D721Med (cell line): ENCODE measurements around the gene PIGN.

Experiments used
- DNase-seq: peaks from one replicate; pipeline ENCODE4 v3.0.0; 2011; ENCODE audit warnings: low spot score; ENCODE audit not compliant: insufficient read length
- FAIRE-seq: peaks from 2 replicates; lab custom pipeline; 2011; peaks lifted over from hg19 to GRCh38; lab: Jason Lieb, UNC
- TF ChIP-seq, protein P1 (sequence below): IDR thresholded peaks from 2 replicates; pipeline ENCODE4 v1.5.1; 2012; ENCODE audit warnings: mild to moderate bottlenecking, control low read depth; ENCODE audit not compliant: insufficient read depth; ENCODE audit errors: missing control alignments

The PIGN gene

DNA sequence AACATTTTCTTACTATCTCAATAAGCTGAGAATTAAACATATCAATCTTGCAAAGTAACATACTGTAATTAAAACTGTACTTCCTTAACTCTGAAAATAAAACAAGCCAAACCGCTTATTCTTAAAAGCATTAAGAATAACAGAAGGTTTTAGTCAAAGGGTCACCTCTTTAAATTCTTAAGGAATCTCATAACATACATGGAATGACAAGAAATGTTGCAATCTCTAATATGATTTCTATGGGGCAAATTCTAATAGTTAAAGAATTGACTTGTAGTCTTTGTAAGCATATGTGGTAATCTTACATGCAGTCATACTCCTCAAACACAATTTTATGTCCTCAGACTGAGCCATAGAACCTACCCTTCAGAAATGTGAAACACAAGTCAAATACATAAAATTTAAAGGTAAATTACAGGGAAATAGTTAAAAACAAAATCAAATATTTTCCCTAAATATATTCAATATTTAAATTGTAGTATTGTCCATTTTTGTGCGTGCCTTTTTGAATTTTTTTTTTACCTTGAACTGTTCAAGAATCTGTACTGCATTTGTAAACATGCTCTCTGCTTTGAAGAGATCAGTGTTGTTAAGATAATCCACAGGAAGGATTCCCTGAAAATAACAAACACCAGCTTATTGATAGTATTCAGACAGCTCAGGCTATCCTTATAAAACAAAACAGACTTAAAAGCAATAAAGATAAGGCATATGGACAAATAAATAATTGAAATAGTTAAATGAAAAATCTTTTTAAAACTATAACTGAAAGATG is 48.2 kb downstream of the PIGN start:
- no peak for DNase-seq
- peak; percentile 99 for FAIRE-seq
- TF ChIP-seq, protein P1, sequence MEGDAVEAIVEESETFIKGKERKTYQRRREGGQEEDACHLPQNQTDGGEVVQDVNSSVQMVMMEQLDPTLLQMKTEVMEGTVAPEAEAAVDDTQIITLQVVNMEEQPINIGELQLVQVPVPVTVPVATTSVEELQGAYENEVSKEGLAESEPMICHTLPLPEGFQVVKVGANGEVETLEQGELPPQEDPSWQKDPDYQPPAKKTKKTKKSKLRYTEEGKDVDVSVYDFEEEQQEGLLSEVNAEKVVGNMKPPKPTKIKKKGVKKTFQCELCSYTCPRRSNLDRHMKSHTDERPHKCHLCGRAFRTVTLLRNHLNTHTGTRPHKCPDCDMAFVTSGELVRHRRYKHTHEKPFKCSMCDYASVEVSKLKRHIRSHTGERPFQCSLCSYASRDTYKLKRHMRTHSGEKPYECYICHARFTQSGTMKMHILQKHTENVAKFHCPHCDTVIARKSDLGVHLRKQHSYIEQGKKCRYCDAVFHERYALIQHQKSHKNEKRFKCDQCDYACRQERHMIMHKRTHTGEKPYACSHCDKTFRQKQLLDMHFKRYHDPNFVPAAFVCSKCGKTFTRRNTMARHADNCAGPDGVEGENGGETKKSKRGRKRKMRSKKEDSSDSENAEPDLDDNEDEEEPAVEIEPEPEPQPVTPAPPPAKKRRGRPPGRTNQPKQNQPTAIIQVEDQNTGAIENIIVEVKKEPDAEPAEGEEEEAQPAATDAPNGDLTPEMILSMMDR, result no peak

DNA sequence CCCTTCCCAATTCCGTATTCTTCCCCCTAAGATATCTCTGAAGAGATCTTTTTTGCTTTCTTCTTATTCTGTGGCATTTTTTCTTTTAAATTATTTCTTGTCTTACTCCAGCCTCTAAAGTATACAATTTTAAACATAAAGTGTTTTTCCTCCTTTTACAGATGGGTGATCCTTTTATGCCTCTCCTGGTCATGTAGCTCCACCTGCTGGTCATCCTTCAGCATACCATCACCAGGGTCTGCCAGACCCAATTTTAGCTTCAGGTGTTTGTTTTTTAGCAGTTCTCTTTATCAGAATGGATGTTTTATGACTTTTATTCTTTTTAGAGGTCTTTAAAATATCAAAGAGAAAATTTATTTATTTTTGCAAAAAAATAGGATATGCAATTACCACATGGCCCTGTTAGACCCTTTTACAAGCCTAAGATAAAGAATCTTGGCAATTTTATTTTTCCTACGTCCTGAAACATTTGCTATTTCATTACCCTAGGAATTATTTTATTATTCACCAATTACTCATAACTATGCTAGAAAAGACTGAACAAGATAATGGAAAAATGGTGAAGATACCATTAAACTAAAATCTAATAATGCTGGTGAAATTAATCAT is 55.5 kb downstream of the PIGN start:
- DNase-seq (peak; percentile 51), FAIRE-seq (peak; percentile 99)
- TF ChIP-seq, protein P1, result peak; percentile 97

DNA sequence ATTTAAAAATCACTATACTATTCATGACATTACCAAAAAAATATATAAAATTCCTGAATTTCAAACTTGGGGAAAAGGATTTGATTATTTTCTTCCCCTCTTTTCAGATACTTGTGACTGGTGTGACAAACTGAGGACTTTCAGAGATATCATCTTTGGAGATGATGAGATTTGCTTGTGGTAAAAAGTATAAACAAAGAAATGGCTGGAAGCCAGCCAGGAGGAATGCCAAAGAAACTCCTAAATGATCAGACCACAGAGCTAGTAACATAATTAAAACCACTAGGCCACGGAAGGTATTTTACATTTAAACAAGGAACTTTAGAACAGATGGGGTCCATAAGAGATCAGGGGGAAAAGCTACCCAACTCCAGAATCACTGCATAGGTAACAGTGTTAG is 58.7 kb downstream of the PIGN start:
- TF ChIP-seq, protein P1, result no peak
- DNase-seq (no peak), FAIRE-seq (peak; percentile 93)

DNA sequence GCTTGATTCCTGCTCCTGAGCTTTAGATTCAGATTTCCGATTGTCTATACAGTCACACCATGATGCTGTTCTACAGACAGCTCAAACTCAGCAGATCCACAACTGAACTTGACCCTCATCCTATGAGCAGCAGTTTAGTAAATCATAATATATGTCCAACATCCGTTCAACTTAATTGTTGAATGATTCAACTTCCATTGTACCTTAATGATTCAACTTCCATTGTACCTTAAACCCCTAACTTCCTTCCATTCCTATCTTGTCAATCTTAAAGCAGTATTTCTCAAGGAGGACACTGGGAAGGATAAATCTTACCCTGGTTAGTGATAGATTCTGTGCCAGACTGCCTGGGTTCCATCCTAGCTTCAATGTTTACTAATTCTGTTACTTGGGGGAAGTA is 60.1 kb downstream of the PIGN start:
- FAIRE-seq, result no peak
- TF ChIP-seq, protein P1, result no peak

DNA sequence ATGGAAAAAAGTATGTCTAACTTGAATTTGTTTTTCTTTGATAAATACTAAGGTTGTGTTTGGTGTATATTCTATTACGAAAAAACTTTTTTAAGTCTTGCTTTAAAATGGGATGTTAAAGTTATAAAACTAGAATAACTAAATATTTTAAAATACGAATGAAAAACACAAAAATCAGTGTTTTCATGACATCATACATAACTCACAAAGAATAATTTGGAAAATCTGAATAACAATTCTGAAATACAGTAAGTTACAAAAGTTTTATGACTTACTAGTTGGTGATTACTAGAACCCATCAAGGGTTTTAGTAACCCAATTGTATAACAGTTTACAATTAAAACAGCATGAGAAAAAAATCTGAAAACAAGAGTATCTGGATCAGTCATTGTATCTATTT is 61.2 kb downstream of the PIGN start:
- TF ChIP-seq, protein P1, result no peak
- FAIRE-seq (no peak), DNase-seq (no peak)

More for the DNA sequence above, 60.1 kb downstream of the PIGN start:
- DNase-seq, result no peak

DNA sequence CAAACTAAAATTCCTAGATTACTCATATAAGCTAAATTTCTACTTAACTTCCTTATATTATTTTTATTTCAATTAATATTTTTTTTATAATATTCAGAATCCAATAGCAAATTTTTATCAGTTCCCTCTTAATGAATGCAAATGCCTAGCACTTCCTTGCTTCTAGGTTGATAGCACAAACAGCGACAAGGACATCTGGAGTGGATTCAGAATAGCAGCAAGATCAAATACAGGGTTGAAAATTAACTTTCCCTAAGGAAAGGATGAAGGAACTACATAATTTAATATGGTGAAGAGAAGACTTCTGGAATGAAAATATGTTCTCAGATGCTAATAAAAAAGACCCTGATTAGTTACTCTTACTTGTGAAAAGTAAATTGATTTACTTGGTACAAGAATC is 64.5 kb downstream of the PIGN start:
- FAIRE-seq (no peak), DNase-seq (no peak)
- TF ChIP-seq, protein P1, result no peak

DNA sequence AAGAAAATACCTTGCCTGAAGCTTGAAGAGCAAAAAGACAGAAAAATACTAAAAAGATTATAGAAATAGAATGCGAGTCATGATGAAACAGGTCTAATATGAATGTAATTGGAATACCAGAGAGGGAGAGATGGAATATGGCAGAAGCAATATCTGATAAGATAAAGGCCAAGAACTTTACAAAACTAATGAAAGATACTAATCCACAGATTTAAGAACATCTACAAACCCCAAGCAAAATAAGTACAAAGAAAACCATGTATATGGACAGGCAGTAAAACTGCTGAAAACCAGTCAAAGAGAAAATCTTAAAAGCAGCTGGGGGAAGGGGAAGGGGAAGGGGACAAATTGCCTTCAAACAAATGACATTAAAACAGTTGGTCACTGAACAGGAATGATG is 67.0 kb downstream of the PIGN start:
- peak; percentile 99 for FAIRE-seq
- no peak for DNase-seq
- TF ChIP-seq, protein P1, result no peak
